Mesothelial cell of epicardium (in vitro differentiated cells): ENCODE measurements around the gene SPRN. TPM values are rescaled to one million over a fixed set of nuclear protein-coding genes. Genes with fewer than 3 reads are reported as not detected.

Experiments
- DNase-seq, 2 experiments: peaks; one replicate each; pipeline ENCODE4 v3.0.0; 2021; ENCODE audit warnings: low spot score in 2 of 2; ENCODE audit not compliant: unreplicated experiment in 2 of 2
- H3K27ac Mint-ChIP-seq: 2 replicates; pipeline ENCODE4 v1.8.0; 2021; ENCODE audit warnings: mixed read lengths
- H3K27me3 Mint-ChIP-seq: 2 replicates; pipeline ENCODE4 v1.8.0; 2021; ENCODE audit warnings: low read depth, mixed read lengths
- H3K36me3 Mint-ChIP-seq: 2 replicates; pipeline ENCODE4 v1.8.0; 2021; ENCODE audit warnings: mixed read lengths
- H3K4me1 Mint-ChIP-seq: 2 replicates; pipeline ENCODE4 v1.8.0; 2021; ENCODE audit warnings: mixed read lengths
- H3K4me3 Mint-ChIP-seq: 2 replicates; pipeline ENCODE4 v1.8.0; 2021; ENCODE audit warnings: mild to moderate bottlenecking, moderate library complexity, mixed read lengths
- H3K9me3 Mint-ChIP-seq: 2 replicates; pipeline ENCODE4 v1.8.0; 2021; ENCODE audit warnings: mixed read lengths
- total RNA-seq: library from RNA; stranded (reverse); gene quantifications from 3 replicates; pipeline ENCODE4 v1.2.1, GENCODE V29; 2021
- TF ChIP-seq, protein P1 (sequence below): fragments of 200-600 bp; sonication (generic); IDR thresholded peaks from one replicate; pipeline ENCODE4 v1.5.0; 2021; ENCODE audit warnings: antibody characterized with exemption; ENCODE audit not compliant: unreplicated experiment

The SPRN gene
- total RNA-seq, 1 donor from 2014 or later, result 0.69 TPM

DNA sequence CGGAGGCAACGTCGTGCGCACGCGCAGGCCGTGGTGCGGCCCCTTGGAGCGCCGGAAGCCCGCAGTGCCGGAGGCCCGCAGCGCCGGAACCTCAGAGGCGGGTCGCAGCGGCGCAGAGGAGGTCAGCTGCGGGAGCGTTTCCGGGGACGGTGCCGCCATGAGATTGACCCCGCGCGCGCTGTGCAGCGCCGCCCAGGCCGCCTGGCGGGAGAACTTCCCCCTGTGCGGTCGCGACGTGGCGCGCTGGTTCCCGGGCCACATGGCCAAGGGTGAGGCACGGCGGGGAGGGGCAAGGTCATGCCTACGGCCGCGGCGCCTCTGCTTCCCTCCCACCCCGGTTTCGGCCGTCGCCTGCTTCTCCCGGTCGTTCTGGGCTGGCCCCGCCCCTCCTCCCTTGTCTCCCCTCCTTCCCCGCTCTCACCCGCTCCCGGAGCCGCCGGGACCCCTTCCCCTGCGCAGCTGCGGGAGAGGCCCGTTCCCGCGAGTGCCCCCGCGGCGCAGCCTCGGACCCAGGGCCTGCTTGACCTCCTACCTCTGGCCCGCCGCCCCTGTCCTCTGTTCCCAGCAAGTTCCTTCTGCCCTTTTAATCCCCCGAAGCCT is 30.3 kb downstream of the SPRN start, which contains the start of gene MTG1:
Gene MTG1 (plus strand): TSS at position 94 of the 600 bp plus-strand sequence. CDS start 64 bp downstream, at position 158.
- TF ChIP-seq, protein P1, sequence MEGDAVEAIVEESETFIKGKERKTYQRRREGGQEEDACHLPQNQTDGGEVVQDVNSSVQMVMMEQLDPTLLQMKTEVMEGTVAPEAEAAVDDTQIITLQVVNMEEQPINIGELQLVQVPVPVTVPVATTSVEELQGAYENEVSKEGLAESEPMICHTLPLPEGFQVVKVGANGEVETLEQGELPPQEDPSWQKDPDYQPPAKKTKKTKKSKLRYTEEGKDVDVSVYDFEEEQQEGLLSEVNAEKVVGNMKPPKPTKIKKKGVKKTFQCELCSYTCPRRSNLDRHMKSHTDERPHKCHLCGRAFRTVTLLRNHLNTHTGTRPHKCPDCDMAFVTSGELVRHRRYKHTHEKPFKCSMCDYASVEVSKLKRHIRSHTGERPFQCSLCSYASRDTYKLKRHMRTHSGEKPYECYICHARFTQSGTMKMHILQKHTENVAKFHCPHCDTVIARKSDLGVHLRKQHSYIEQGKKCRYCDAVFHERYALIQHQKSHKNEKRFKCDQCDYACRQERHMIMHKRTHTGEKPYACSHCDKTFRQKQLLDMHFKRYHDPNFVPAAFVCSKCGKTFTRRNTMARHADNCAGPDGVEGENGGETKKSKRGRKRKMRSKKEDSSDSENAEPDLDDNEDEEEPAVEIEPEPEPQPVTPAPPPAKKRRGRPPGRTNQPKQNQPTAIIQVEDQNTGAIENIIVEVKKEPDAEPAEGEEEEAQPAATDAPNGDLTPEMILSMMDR, result no peak
- H3K36me3 Mint-ChIP-seq, result peaks cover 14% of the 10 kb centered on the region
- peaks cover 13% of the 10 kb centered on the region for H3K4me1 Mint-ChIP-seq
- peak within 1 kb of the TSS; percentile 95 for H3K4me3 Mint-ChIP-seq
- DNase-seq, result peak; percentile 92 to 98
- no peaks in the 10 kb centered on the region for H3K27me3 Mint-ChIP-seq
- peak within 1 kb of the TSS; percentile 97 for H3K27ac Mint-ChIP-seq
- H3K9me3 Mint-ChIP-seq, result no peaks in the 10 kb centered on the region

DNA sequence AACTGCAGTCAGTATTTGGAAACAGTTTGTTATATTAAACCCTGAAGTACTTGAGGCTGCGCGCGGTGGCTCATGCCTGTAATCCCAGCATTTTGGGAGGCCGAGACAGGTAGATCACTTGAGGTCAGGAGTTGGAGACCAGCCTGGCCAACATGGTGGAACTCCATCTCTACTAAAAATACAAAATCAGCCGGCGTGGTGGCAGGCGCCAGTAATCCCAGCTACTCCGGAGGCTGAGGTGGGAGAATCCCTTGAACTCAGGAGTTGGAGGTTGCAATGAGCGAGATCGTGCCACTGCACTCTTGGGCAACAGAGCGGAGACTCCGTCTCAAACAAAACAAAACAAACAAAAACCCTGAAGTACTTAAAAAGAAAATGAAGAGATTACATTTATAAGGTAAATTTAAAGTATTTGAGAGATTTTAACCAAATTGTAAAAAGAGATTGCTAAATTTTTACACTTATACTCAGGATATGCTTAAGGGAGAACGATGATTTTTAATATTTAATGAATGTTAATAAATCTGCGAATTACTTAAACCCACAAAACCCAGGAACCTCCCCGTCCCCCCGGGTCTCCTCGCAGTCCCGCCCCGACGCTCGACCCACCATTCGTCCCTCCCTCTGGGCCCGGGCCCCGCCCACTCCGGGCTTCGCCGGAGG is 30.9 kb downstream of the SPRN start:
- TF ChIP-seq, protein P1, result no peak
- H3K27me3 Mint-ChIP-seq, result no peaks in the 10 kb centered on the region
- H3K27ac Mint-ChIP-seq, result peak overlapping the region; percentile 84
- DNase-seq, result peak in 1 of 2 experiments; percentile 35
- H3K4me3 Mint-ChIP-seq, result peak overlapping the region; percentile 95
- H3K4me1 Mint-ChIP-seq, result peaks cover 13% of the 10 kb centered on the region
- no peaks in the 10 kb centered on the region for H3K9me3 Mint-ChIP-seq
- peaks cover 14% of the 10 kb centered on the region for H3K36me3 Mint-ChIP-seq

DNA sequence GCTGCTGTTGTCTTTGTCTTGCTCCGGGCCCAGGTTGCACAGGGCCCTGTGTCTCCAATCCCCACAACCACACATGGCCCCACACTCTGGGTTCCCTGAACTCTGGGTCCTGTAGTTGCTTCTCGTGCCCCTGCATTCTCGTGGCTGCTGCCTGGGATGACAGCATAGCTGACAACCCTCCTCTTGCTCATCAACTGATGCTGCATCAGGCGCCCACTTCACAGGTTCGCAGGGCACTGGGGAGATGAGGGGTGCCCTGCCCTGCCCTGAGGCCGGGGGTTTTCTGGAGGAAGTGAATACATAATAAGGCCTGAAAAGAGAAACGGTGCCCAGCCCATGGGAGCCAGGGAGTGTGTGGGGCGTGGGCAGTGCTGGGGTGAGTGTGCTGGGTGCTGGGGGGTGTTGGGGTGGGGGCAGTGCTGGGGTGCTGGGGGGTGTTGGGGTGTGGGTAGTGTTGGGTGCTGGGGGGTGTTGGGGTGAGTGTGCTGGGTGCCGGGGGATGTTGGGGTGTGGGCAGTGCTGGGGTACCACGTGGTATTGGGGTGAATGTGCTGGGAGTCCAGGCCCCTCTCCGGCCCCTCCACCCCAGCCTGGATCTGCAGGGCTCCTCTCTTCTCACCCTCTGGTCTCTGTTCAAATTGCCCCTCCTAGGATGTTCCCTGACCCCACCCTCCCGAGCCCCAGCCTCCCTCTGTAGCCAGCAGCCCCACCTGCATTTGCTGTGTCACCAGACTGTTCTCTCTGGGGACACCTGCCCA is 32.5 kb downstream of the SPRN start:
- DNase-seq, result peak in 1 of 2 experiments; percentile 24
- H3K27me3 Mint-ChIP-seq, result no peaks in the 10 kb centered on the region
- no peak overlapping the region for H3K4me3 Mint-ChIP-seq
- H3K27ac Mint-ChIP-seq, result no peak overlapping the region
- peaks cover 13% of the 10 kb centered on the region for H3K4me1 Mint-ChIP-seq
- TF ChIP-seq, protein P1, result no peak
- H3K9me3 Mint-ChIP-seq, result no peaks in the 10 kb centered on the region
- peaks cover 9% of the 10 kb centered on the region for H3K36me3 Mint-ChIP-seq

DNA sequence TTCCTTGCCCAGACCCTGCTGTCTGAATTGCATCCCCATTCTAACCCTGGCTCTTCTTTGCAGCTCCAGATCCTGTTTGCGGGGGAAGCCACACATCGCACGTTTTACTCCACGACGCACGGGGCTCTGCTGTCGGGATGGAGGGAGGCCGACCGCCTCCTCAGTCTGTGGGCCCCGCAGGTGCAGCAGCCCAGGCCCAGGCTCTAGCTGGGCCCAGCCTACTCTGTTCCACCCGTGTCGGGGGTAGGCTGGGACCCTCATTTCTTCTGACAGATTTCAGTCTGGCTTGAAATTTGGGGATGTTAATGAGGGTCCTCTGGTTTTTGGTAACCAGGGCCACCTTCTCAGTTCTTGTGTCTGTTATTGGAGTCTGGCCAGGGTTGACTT is 33.2 kb downstream of the SPRN start:
- no peak overlapping the region for H3K4me3 Mint-ChIP-seq
- DNase-seq, result peak in 1 of 2 experiments; percentile 29
- peaks cover 8% of the 10 kb centered on the region for H3K36me3 Mint-ChIP-seq
- TF ChIP-seq, protein P1, result no peak
- H3K27me3 Mint-ChIP-seq, result no peaks in the 10 kb centered on the region
- H3K9me3 Mint-ChIP-seq, result no peaks in the 10 kb centered on the region
- peaks cover 13% of the 10 kb centered on the region for H3K4me1 Mint-ChIP-seq
- no peak overlapping the region for H3K27ac Mint-ChIP-seq

DNA sequence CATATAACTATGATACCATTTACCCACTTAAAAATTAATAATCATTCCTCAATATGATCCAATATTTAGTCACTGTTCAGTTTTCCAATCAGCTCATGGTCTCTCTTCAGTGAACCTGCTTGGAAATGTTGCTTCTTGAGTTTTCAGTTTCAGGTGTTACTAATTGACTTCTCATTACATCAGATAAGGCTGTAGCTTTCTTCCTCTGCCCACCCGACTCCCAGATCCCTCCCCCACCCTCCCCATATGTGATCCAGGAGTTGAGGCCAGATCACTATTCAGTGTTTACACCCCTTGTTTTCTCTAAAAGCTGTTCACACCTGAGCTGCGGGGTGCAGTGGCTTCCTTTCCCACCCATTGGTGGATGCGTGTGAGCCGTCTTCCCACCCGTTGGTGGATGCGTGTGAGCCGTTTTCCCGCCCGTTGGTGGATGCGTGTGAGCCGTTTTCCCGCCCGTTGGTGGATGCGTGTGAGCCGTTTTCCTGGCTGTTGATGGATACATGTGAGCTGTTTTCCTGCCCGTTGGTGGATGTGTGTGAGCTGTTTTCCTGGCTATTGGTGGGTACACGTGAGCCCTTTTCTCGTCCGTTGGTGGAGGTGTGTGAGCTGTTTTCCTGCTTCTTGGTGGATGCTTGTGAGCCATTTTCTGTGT is 33.7 kb downstream of the SPRN start:
- peaks cover 10% of the 10 kb centered on the region for H3K36me3 Mint-ChIP-seq
- TF ChIP-seq, protein P1, result no peak
- DNase-seq, result peak in 1 of 2 experiments; percentile 19
- H3K27ac Mint-ChIP-seq, result no peak overlapping the region
- H3K9me3 Mint-ChIP-seq, result no peaks in the 10 kb centered on the region
- H3K4me1 Mint-ChIP-seq, result peaks cover 12% of the 10 kb centered on the region
- H3K27me3 Mint-ChIP-seq, result no peaks in the 10 kb centered on the region
- no peak overlapping the region for H3K4me3 Mint-ChIP-seq
